Left renal pelvis (tissue), 4 donors: Measurements from ENCODE around the gene SACS. TPM values are rescaled to one million over a fixed set of nuclear protein-coding genes. Genes with fewer than 3 reads are reported as not detected.

Experiments used
- DNase-seq, 4 donors: peaks; one replicate each; pipeline ENCODE4 v3.0.0-alpha.2; 2013; ENCODE audit warnings: low read depth in 4 of 4, low spot score in 3 of 4
- polyA plus RNA-seq, 4 donors: library from polyadenylated mRNA; unstranded; fragments of 120-200 nt; gene quantifications; one replicate each; pipeline ENCODE4 v1.2.1, GENCODE V29; 2013; ENCODE audit not compliant: insufficient read length in 4 of 4

SACS gene, protein sequence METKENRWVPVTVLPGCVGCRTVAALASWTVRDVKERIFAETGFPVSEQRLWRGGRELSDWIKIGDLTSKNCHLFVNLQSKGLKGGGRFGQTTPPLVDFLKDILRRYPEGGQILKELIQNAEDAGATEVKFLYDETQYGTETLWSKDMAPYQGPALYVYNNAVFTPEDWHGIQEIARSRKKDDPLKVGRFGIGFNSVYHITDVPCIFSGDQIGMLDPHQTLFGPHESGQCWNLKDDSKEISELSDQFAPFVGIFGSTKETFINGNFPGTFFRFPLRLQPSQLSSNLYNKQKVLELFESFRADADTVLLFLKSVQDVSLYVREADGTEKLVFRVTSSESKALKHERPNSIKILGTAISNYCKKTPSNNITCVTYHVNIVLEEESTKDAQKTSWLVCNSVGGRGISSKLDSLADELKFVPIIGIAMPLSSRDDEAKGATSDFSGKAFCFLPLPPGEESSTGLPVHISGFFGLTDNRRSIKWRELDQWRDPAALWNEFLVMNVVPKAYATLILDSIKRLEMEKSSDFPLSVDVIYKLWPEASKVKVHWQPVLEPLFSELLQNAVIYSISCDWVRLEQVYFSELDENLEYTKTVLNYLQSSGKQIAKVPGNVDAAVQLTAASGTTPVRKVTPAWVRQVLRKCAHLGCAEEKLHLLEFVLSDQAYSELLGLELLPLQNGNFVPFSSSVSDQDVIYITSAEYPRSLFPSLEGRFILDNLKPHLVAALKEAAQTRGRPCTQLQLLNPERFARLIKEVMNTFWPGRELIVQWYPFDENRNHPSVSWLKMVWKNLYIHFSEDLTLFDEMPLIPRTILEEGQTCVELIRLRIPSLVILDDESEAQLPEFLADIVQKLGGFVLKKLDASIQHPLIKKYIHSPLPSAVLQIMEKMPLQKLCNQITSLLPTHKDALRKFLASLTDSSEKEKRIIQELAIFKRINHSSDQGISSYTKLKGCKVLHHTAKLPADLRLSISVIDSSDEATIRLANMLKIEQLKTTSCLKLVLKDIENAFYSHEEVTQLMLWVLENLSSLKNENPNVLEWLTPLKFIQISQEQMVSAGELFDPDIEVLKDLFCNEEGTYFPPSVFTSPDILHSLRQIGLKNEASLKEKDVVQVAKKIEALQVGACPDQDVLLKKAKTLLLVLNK (N-terminal part only)
- polyA plus RNA-seq = 10 to 100 TPM; 10.9 to 13.8 (median 12.1) TPM

DNA sequence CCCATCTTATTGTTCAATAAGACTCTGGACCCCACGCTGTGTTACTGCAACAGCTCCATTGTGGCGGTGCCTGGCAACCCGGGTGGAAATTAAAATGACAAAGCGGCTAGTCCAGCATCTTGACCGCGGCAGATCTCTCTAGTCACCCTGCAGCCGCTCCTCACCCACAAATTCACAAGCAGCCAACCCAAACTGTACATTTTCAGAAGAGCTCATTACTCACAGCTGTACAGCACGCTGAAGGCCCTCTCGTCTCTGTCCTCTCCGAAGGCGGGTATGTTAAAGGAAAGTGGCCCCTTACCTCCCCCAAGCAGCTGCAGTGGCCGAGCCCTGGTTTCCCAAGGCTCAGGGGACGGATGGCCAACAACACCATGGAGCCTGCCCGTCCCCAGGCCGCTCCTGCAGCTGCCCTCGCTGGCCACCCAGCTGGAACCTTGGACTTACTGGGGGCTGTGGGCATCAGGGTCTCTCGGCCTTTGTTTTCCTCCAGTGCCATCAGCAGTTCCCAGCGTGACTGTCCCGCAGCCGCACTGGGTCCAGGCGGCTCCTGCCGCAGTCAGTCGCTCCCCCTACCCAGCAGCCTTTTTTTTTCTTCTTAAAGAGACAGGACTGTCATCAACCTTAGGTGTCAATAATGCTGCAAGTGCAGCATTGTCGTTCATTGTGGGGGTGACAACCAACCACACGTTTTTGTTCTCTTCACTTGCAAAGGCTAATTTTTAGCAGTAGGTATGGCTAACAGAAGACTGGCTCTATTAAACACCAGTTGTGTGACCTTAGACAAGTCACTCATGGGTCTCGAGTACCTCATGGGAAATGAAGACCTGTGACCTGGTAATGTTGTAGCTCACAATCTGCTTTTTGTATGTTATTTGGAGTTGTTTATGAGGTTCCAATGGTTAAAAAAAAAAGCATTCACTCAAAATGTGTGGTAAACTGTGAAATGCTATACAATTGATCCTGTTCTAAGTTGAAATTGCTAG, at the start of gene SACS:
Gene SACS (minus strand): TSS at position 532 of the 983 bp plus-strand sequence. CDS start 22,463 bp downstream, outside the sequence.
- peak in 3 of 4 donors; percentile 24 to 47 (median 39) for DNase-seq

DNA sequence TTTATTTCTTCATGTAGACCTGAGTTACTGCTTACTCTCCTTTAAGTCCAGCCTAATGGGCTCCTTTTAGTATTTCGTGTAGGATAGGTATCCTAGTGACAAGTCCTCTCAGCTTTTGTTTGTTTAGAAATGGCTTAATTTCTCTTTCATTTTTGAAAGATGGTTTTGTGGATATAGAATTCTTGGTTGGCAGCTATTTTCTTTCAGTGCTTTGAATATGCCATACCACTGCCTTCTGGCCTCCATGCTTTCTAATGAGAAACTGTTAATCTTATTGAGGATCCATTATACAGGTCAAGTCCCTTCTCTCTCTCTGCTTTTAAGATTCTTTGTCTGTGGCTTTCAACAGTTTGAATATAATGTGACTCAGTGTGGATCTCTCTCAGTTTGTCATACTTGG, 46.8 kb upstream of the SACS start:
- DNase-seq = no peak

DNA sequence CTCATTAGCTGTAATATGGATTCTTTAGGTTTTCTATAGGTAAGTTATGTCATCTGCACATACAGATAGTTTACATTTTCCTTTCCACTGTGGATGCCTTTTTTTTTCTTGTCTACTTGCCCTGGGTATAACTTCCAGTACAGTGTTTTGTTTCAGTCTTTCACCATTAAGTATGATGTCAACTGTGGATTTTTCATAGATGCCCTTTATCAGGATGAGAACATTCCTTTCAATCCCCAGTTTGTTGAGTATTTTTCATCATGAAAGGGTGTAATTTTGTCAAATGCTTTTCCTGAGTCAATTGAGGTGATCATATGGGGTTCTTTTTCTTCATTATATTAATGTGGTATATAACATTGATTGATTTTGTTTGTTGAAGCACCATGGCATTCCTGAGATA, 43.6 kb upstream of the SACS start:
- no peak for DNase-seq

DNA sequence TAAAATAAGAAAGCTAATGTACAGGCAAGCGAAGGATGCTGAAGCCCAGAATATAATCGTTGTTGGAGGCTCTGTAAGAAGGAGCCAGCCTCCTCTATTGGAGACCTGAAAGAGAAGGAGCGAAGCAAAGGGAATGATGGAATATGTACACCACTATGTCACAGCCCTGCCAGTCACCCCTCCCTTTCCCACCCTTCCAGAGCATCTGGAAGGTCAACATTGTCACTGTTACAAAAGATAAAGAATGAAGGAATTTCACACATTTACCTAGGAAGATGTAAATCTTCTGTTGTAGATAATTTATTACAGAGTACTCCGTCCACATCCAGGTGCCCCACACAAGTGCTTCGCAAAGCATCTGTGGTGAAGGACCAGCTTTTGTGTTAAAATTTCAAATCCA, 39.7 kb upstream of the SACS start:
- no peak for DNase-seq

DNA sequence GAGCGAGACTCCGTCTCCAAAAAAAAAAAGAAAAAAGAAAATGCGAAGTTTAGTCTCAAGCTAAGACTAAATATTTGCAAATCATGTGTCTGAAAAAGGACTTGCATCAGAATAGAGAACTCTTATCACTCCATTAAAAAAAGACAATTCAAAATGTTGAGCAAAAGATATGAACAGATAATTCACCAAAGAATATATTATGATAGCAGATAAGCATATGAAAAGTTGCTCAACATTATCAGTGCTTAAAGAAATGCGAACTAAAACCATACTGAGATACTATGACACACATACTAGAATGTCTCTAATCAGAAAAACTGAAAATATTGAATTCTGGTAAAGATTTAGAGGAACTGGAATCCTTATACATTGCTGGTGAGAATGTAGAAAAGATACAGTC, 38.7 kb upstream of the SACS start:
- DNase-seq = no peak

DNA sequence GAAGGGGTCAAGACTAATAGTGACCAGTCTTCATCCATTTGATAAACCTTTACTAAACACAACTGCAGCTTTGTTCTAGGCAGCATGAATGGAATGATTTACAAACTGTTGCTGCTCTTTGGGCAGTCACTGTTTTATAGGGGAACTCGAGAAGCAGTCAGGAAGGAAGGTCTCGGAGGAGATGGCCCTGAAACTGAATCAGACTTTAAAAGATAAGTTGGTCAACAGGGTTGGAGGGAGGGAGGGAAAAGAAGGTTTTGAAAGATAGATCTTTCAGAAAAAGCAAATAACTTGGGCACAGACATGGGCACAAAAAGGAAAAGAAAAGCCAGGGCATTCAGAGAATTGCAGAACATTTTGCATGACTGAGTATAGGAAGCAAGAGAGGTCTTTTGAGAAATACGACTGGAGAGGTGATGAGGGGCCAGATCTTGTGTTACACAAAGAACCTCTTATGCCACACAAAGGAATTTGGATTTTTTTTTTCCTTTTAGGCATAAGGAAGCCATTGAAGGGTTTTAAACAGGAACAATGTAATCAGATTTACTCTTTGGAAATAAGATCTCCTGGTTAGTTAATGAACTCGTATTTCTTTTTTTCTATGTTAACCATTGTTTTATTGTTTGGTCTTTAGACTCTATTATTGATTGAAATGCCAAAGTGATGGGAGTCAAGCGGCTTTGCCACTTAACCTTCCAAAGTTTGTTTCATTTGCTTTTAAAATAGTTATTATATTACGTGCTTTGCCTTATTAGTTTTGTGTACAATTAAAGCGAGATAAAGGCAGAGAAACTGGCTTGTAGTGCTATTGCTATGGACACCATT, 37.5 kb upstream of the SACS start:
- DNase-seq = peak in 2 of 4 donors; percentile 31 to 53

DNA sequence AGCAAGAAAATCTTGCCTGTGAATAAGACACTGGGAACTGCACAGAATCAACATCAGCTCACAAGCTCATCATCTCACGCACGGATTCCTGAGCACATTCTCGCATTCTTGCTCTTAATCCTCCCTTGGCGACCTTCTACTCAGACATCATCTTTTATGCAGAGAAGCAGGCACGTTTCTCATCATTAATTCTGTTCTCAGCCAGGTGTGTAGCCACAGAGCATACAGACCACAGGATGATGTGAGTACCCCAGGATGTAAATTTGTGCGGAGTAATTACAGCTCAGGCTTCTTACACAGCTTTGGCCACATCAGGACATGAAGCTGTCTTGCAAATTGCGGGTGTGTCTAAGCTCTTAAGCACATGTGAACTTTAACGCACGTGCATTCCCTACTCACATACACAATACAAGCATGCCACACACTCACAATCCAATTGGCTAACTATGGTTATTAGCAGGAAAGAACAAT, 36.5 kb upstream of the SACS start:
- peak in 2 of 4 donors; percentile 41 to 50 for DNase-seq

DNA sequence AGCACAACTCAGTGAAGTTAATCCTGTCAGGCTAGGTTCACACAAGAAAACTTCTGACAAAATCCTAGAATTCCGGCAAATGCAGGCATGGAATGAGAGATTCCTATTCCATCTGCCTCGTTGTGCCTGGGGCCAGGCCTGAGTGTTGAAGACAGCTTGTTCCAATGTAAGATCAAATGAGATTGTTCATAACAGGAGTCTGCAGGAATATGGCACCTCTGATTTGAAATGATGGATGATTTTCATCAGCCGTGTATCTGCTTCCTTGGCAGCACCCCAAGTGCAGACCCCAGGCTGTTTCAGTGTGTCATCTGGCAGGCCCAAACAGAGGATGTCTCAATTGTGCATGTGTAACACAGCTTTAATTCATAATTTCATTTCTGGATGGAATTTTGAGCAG, 35.3 kb upstream of the SACS start:
- DNase-seq = no peak

DNA sequence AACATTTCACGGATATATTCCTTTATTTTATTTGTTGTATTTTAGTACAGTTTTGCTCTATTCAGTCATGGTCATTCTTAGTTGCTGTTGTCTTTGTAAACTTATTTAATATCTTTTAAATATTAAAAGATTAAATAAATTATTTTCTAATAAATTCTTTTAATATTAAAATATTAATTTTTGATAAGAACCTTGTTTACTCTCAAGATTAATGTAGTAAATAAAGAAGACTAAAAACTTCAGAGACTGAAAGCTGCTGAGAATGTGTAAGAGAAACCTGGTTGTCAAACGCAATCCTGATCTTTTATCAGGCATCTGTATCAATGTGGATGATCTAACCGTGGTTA, 34.4 kb upstream of the SACS start:
- DNase-seq = no peak

DNA sequence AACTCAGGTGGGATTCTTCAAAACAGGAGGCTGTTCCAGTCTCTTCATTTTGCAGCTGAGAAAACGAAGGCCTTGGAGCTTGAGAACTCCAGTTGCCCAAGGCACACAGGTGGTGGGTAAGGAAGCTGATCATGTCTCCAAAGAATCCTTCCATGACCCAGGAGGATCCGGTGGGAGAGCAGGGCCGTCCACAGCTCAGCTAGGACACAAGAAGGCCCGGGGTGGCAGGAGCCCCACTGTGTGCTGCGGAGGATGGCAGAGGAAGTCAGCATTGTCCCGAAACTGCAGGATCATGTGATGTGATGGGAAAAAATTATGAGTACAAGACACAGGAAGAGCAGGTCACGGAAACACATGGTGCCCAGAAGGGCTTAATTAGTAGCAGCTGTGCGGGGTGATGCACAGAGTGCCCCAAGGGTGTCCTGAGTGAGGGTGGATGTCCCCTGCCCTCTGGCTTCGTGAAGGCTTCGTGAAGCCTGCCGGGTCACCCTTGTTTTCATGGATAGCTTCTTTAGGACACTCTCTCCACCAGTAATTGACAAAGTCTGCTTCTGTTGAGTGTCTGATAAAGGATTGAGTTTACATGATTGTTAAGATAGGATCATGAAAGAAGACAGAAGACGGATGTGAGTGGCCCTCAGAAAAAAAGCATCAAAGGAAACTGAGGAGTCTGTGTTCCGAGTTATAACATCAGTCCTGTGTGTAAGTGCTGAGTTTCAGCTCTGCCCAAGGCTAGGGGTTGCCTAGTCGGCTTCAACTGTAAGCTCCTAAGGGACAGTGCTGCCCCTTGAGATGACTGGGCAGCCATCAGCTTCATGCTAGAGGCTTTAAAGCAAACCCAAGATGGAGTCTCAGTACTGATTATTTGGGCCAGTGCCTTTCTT, 33.8 kb upstream of the SACS start:
- no peak for DNase-seq

DNA sequence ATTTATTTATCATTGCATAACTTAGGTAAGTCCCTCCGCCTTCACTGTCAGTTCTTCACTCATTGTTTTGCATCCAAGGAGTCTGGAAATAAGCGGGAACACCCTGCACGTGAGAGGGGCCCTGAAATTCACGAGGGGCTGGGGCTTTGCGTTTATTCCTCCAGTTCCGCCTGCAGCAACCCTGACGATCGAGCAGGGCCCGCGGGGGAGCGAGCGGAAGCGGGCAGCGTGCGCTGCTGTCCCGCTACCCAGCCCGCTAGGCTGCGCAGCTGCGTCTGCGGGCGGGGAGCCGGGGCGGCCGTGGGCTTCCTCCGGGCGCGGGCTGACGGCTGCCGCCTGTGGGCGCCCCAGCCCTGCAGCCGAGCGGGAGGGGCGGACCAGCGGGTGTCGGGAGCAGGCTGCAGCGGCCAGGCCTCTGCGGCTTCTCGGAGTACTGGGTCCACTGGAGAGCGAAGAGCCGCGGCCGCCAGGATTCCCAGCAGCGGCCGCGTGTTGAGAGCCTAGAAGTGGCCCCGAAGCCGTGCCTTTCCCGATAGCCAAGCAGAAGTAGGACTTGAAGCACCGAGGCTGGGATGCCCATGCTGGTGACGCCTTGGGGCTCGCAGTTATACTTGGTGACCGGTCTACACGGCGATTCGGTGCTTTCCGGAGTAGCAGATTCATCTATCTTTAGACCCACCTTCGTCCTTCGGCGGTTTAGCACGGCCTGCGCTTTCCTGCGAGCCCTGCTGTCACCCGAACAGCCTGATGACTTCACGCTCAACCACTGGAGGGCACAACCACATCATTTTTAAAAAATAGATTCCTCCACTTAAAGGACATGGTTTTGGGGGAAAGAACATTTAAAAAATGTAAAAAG, 32.9 kb upstream of the SACS start:
- peak in 3 of 4 donors; percentile 55 to 78 (median 55) for DNase-seq

DNA sequence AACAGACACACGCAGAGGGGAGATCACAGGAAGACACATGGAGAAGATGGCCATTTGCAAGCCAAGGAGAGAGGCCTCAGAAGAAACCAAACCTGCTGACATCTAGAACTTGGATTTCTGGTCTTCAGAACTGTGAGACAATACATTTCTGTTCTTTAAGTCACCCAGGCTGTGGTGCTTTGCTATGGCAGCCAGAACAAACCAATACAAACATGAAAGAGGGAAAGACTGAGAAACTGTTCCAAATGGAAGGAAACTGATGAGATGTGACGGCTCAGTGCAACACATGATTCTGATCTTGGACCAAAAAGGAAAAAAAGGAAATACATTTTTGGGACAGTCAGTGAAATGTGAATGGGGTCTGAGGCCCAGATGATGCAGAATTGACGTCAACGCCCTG, 30.2 kb upstream of the SACS start:
- no peak for DNase-seq

DNA sequence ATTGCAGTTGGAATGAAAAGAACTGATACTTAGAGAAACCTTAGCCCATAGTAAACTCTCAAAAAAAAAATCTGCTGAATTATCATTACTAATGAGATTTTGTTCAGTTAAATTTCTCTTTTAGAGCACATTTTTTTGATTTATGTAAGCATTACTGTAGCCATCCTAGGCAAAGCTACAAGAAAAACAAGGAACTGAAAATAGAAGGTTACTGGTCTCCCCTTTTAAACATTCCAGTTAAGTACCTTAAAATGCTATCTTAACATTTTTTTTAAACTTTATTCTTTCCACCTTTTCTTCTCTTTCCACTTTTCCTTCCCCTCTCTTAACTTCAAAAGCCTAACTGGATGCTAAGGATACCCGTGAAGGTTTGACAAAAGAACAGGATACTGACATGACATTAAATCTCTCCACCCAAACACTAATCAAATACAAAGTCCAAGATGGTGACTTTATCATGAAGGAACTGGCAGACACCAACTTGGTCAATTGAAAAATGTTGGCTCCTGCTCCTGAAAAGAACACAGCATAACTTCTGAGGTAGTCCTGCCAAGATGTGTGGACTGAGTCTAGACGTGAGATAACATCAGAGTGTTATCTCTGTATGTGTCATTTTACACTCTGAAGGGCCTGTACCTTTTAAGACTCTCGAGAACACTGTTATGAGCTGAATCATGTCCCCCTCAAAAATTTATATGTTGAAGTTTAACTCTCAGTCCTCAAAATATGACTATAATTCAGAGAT, 29.5 kb upstream of the SACS start:
- DNase-seq = no peak

DNA sequence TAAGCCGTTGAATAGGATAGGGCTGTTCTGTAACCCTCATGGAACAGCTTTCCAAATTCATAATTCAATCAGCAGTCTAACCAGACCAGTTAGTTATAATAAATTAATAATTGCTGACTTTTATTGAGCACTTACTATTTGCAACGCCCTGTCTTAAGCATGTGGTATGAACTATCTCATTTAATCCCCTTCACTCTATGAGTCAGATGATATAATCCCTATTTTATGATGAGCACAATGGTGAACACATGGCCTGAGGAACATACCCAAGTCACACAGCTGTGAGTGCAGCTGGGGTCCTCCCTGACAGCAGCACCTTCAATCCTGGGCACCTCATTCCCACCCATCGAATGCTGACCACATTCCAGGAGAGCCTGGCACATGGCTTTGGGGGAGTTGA, 28.0 kb upstream of the SACS start:
- DNase-seq = no peak

DNA sequence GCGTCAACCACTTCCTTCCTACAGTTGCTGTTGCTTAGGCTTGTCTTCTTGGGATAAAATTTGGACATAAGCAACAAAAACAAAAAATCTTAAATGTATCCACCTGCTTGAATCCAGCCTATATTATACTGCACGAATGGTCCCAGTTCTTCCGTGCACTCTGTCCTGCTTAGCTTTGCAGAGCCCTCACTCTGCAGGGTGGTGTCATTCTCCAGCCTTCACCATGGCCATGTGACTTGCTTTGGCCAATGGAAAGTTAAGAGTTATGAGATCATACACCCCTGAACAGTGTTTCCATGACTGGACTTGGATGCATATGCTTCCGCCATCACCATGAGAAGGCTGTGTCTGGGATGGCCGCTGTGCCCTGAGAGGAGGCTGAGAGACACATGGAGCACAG, 27.4 kb upstream of the SACS start:
- no peak for DNase-seq

DNA sequence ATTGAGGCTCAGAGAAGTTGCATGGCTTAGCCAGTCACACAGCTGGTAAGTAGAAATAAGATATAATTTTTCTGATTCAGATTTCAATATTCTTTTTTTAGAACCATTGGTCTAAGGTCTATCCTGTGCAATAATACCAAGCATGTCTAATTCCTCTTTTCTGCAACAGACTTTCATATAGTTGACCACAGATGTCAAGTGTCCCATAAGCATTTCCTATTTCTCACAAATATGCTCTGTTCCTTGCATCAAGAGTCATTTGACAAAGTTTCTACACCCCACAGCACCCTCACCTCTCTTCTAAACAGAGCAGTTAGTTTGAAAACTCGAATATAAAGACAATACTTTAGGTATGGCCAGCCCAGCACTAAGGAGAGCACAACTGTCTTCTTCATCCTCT, 26.8 kb upstream of the SACS start:
- no peak for DNase-seq
